Glomerular endothelial cell (primary cell): ENCODE data around the gene ADIG. TPM values are rescaled to one million over a fixed set of nuclear protein-coding genes. Genes with fewer than 3 reads are reported as not detected.
A peak's percentile ranks its signal among the peaks of the same experiment; 100 is the strongest.

Experiments
- DNase-seq: peaks from one replicate; pipeline ENCODE4 v3.0.0-alpha.2; 2011; ENCODE audit warnings: low read depth, low spot score; ENCODE audit errors: extremely low read depth
- total RNA-seq: library from RNA; depleted of rRNA; stranded (reverse); fragments of >200 nt; gene quantifications from 2 replicates; pipeline ENCODE4 v1.2.3, GENCODE V29; 2015

Gene ADIG
- total RNA-seq, 1 donor from 2014 or later, result not detected

DNA sequence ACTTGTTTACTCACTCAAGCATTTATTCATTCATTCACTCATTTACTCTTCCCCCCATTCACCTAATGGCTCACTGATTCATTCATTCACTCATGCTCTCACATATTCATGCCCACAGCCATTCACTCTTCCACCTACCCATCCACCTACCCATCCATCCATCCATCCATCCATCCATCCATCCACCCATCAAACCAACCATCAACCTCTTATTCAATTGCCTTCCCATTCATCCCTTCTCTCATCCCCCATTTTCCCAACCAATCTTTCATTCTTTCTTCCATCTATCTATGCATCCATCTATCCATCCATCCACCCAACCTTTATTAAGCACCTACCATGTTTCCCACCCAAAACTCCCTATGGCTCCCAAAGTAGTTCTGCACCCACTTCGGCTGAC, 19.1 kb downstream of the ADIG start:
- DNase-seq, result no peak

DNA sequence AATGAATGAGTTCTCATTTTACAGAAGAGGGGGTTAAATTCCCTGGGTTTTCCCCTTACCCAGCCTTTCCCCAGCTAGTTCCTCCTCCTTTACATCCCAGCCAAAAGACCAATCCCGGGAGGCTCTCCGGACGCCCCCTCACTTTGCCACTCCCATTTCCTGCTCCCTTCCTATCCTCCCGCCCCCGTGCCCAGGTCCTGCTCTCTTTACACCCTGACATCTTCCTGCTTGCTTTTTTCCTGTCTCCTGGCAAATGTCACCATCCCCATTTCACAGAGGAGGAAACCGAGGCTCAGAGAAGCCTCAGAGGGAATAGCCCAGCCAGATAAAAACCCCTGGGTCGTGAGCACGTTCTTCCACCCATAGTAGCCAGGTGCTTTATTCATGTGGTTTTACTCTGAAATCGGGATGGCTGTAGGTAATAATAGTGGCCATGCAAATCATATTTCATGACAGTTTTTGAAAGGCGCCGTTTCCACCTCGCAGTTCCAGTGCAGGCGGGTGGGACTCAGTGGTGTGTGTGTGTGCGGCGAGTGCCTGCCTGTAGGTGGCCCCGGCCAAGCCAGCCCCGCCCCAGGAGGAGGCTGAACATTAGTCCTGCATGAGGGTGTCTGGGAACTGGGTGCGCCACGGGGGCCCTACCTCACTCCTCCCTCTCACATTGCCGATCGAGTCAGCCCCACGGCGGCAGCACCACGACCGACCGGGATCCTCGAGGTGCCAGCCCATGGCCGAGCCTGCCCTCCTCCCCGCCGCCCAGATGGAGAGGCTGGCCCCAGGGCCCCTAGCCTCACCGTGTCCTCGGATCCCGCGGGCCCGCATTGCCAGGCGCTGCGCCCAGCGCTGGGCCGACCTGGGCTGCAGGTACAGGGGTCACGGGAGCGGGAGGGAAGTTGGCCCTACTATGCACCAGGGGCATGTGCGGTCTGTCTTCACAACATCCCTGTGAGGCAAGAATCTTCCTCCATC, 20.5 kb downstream of the ADIG start, which contains the start of gene ARHGAP40:
ARHGAP40 (plus strand) TSS at position 594 of the 969 bp plus-strand sequence.
- DNase-seq, result no peak

DNA sequence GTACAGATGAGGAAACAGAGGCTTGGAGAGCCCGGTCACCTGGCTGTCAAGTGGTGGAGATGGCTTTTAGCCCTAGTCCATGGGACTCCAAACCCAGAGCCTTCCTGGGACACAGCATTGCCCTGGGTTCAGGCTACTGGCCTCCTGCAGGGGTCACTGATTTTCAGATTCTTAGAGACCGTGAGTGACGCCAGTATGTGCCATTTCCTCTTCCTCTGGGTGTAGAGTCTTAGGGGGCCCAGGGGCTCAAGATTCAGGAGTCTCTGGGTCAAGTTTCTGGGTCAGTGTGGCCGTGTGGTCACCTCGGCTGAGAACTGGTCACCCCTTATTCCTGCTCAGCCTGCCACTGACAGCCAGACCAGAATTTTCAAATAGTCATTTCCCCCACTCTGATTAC, 21.2 kb downstream of the ADIG start:
- DNase-seq, result no peak

DNA sequence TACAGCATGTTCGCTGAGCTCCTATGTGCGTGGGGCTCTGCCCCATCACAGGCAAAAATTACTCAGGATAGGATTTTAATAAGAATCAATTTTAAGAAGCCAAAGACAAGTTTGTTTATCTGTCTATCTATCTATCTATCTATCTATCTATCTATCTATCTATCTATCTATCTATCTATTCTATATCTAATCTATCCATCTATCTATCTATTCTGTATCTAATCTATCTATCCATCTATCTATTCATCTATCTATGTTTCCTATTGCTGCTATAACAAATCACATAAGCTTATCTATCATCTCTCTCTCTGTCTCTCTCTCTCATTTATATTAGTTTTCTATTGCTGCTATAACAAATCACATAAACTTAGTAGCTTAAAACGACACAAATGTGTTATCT, 22.3 kb downstream of the ADIG start:
- no peak for DNase-seq

DNA sequence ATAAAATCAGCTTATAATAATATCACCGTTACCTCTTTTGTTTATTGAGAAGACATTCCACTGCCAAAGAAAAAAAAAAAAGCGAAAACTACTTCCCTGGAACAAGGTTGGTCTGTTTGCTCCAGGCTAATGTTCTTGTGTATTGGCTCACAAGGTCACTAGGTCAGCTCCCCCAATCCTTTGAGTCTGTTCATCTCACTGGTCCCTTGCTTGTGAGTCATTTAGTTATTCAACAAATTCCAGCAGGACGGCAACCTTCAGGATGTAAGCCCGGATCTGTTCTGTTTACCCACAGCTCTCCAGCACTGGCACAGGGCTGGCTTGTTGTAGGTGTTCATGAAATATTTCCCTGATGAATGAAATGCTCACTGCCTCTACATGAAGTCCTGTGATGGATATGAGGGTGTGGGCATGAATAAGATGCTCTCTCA, 23.9 kb downstream of the ADIG start:
- DNase-seq, result peak; percentile 81

DNA sequence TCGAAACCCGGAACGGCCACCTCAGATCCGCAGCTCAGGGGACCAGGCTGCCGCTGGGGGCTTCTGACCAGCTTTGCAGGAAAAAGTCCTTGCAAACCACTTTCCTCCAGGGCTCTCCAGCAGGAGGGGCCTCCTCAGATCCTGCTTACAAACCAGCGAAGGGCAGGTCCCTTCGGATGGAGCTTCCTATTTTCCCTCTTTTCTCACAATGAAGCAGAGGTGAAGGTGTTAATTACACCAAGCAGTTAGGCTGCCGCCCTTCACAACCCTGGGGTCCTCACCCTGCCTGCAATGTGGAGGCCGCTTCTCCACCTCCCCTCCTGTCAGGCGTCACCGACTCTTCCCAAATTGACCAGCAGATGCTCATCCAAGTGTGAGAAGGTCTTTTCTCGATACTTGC, 26.4 kb downstream of the ADIG start:
- DNase-seq, result no peak

DNA sequence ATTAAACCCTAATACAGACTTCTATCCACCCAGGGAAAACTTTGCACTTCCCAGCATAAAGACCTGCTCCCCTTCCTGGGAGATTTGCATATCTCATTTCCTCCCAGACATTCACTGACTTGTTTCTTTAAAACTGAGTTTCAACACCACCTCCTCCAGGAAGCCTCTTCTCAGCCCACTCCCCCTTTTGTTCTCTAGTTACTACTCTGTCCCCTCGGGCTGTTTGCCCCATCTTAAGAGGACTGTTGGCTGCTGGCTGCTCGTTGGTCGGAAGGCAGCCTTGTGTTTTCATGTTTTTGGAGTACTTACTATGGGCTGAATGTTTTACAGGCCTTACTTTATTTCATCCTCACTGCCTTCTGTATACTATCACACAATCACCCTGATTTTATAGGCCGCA, 27.2 kb downstream of the ADIG start:
- DNase-seq, result no peak

DNA sequence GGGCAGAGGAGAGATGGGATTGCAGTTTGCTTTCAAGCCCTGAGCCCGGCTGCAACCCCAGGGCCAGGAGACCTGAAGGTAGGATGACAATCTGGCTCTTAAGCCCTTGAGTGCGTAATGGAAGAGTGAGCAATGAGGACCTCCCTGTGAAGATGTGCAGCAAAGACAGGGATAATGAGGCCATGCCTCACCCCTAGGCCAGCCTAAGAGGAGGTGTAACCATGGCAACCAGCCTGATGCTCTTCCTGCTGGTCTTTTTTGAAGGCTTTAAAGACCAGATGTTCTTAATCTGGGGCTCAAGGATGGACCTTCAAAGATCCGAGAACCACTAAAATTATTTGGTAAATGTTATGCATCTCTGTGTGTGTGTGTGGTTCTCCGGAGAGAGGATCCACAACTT, 28.8 kb downstream of the ADIG start:
- no peak for DNase-seq

DNA sequence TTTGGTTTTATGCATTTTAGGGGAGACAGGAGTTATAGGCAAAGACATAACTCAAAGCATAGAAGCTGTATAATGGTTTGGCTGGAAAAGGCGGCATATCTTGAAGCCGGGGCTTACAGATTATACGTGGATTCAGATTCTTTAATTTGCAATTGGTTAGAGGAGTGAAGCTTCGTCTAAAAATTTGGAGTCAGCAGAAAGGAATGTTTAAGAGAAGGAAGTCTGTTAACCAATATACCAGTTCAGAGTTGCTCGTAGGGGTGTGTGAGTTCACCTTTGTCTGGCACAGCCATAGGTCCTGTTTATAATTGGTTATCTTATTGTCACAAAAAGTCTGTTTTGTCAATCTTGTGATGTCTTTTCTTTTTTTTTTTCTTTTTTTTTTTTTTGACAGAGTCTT, 29.5 kb downstream of the ADIG start:
- DNase-seq, result no peak

DNA sequence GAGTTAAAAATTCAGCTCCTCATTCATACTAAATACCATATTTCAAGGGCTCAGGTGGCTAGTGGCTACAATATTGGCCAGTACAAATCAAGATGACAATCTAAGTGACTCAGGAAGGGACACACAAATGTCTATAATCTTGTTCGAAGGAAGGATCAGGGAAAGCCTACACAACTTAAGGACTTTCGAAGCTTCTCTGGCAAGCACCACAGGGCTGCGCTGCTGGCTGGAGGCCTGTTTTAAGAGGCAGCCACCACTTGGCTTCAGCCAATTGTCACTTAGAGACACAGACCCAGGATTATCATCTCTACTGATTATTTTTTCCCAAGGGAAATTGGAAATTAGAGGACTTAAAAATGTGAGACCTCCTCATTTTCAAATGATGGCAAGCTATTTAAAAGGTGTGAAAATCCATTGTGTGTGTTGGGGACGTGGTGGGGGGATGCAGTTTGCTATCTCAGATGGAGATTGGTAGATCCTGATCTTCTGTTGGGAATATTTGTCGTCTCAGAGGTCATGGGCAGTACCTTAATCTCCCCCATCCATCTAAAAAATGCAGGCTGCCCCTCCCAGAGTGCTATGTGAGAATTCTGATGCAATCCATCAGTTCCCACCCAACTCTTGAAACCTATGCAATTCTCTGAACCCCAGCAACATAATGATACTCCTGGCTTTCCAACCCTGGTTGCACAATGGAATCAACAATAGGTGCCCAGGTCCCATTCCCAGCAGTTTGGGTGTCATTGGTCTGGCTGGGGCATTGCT, 31.9 kb downstream of the ADIG start:
- no peak for DNase-seq

DNA sequence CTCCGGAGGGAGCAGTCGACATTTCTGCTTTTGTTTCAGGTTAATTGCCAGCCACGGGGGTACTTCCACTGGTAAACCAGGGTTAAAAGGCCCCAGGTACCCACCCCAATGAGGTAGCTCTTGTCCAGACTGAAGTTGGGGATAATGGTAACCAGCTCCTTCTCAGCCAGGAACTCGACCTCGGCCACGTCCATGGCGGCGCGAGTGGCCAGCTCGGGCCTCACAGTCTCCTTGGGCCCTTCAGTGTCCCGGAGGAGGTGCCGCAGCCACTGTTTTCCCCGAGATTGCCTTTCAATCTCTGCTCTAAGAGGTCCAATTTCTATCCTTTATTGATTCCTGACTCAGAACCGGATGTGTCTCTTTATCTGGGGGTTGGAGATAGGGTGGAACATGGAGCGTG, 34.3 kb downstream of the ADIG start:
- no peak for DNase-seq

DNA sequence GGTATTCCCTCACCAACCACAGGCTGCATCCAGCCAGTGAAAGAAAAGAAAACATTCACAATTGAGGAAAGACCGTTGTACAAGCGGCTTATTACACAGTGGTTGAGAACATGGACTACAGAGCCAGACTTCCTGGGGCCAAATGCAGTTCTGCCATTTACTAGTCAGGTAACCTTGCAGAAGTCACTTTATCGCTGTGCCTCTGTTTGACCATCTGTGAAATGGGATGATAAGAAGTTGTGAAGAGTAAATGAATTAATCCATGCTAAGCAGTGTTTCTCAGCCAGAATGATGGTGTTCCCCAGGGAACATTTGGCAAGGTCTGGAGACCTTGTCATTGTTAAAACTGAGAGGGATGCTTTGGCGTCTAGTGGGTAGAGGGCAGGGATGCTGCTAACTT, 35.5 kb downstream of the ADIG start:
- no peak for DNase-seq

DNA sequence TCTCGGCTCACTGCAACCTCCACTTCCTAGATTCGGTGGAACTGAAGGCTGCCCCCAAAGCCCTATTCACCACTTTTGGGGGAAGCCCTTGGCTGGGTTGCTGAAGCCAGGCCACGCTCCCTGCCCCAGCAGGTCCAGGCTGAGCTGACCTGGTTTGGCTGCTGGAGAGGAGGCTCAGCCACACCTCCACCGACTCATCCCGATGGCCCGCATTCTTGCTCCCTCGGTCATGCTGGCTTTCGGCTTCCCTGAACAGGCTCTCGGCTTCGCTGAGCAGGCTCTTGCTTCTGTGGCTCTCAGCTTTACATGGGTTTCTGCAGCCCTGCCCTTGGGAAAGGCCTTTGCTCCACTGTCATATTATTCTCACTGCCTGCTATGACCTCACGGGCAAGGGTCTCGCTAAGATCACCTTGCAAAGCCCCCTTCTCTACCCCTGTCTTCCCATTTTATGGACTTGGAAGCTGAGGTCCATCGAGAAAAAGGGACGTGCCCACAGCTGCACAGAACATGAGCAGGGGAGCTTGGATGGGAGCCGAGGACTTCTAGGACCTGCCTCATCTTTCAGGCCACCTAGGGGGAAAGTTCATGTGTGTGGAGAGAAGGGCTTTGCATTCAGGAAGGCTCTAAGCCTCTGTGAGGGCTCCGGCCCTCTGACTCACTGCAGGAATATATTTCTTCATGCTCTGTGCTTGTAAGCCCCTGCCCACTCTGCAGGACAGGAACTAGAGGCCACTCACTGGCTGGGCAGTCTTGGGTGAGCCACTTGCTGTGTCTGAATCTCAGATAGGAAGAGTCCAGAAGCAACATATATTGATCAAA, 36.2 kb downstream of the ADIG start:
- no peak for DNase-seq

DNA sequence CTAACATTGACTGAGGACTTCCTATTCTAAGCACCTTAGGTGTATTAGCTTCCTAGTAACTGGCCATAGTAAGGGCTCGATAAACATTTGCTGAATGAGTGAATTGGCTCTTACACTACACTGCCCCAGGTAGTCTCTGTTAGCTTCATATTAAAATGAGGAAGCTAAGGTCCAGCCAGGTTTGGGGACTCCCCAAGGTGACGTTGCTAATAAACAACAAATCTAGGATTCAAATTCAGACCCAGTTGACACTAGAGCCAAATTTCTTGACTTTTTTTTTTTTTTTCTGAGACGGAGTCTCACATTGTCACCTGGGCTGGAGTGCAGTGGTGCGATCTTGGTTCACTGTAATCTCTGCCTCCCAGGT, 36.8 kb downstream of the ADIG start:
- DNase-seq, result no peak

DNA sequence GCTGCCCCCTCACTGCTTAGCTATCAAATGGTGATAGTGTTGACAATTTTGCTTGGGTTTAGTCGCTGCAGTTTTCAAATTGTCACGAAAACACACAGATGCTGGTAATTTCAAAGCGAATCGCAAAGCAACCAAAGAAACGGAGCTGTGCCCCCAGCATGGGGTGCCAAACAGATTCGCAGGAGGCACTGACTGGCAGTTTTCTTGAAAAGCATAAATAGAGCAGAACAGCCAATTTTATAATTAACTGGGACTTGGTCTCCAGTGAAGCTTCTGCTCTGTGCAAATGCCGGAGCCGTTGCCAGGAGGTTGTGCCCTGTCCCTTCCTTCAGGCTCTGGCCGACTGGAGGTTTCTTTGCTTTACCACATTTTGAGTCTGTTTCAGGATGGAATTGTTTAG, 39.4 kb downstream of the ADIG start:
- no peak for DNase-seq

DNA sequence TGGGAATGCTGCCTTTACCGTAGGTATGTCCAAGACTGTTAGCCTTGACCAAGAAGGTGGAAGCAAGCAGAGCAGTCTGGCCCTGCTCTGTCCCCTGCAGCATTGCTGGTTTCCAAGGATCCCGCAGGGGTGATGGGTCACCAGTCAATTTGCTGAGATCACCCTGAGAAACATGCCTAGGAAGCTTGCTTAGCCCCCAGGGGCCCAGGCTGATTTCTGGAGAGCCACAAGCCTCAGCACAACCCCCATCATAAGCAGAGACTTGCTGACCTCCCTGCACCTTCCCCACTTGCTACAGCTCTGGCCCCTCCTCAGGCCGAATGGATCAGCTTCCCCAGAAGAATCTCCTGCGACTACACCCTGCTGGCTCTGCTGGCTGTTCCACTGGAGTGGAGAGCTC, 42.1 kb downstream of the ADIG start:
- no peak for DNase-seq

DNA sequence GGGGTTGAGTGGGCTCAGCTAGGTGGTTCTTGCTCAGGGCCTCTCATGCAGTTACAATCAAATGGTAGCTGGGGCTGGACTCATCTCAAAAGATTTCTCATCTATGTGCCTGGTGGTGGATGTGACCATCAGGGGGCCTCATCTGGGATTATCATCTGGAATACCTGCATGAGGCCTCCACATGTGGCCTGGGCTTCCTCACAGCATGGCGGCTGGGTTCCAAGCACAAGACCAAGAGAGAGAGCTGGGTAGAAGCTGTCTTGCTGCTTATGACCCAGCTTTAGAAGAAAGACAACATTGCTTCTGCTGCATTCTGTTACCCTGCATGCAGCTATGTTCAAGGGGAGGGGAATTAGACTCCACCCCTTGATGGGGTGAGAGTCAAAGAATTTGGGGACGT, 43.1 kb downstream of the ADIG start:
- no peak for DNase-seq

DNA sequence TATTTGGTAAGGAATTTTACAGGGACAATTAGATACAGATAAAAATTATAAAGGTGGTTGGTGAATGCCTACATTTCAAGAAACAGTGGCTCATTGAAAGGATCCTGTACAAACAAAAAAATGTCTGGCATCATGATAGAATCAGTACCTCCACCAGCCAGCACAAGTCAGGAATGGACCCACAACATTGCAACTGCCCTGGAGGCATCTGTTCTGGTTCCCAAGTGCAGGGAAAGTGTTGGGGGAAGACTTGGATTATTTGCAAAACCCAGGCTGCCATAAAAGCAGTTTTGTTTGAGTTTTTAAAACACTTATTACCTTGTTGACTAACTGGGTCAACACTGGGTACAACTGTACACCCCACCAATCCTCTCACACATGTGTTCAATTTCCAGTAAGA, 44.9 kb downstream of the ADIG start:
- no peak for DNase-seq

DNA sequence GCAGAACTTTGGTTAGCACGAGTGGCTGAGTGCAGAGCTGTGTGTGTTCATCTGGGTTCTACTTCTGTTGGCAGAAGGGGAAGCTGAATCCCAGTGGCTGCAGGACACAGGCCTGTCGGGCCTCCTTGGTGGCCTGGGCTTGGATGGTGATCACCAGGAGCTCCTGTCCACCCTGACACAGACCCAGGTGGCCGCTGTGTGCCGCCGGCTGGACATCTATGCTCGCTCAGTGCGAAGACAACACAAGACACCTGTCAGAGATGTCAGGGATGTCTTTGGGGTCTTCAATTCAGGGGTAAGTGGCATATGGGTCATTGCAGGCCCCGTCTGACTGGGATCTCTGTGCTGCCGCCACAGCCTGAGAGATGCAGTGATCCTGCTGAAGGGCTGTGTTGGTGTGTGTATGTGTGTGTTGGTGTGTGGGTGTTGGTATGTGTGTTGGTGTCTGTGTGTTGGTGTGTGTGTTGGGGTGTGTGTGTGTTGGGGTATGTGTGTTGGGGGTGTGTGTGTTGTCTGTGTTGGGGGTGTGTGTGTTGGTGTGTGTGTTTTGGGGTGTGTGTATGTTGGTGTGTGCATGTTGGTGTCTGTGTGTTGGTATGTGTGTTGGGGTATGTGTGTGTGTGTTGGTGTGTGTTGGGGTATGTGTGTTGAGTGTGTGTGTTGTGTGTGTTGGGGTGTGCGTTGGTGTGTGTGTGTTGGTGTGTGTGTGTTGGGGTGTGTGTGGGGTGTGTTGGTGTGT, 46.1 kb downstream of the ADIG start:
- DNase-seq, result no peak
